BLaER1 treated with 17β-estradiol and CSF1 and Interleukin-3, amounts not matched to agents 10 nM and 100 nM (cell line): ENCODE results near the gene MAP1LC3B2.
A peak's percentile ranks its signal among the peaks of the same experiment; 100 is the strongest.

Experiments used
- H3K27ac ChIP-seq, 11 experiments: shearing (Covaris generic); formaldehyde crosslinking; 2 replicates each; pipeline ENCODE4 v1.8.1; 2022
- H3K27me3 ChIP-seq, 11 experiments: shearing (Covaris generic); formaldehyde crosslinking; 2 replicates each; pipeline ENCODE4 v1.8.1; 2022
- H3K36me3 ChIP-seq, 11 experiments: shearing (Covaris generic); formaldehyde crosslinking; 2 replicates each; pipeline ENCODE4 v1.8.1; 2022
- H3K4me1 ChIP-seq, 10 experiments: shearing (Covaris generic); formaldehyde crosslinking; 2 replicates each; pipeline ENCODE4 v1.8.1; 2022
- H3K4me2 ChIP-seq, 11 experiments: shearing (Covaris generic); formaldehyde crosslinking; 2 replicates each; pipeline ENCODE4 v1.8.1; 2022
- H3K4me3 ChIP-seq, 10 experiments: shearing (Covaris generic); formaldehyde crosslinking; 2 replicates each; pipeline ENCODE4 v1.8.1; 2022
- H3K9ac ChIP-seq, 11 experiments: shearing (Covaris generic); formaldehyde crosslinking; 2 replicates each; pipeline ENCODE4 v1.8.1; 2022
- H3K9me3 ChIP-seq, 11 experiments: shearing (Covaris generic); formaldehyde crosslinking; replicated peaks in 1 of 11; 2 replicates each; pipeline ENCODE4 v1.8.1; 2022
- H4K20me1 ChIP-seq, 11 experiments: shearing (Covaris generic); formaldehyde crosslinking; 2 replicates each; pipeline ENCODE4 v1.8.1; 2022
- Cebpa-rat ChIP-seq, 11 experiments: shearing (Covaris generic); IDR thresholded peaks; 2 replicates each; pipeline ENCODE4 v1.8.1; 2022

The MAP1LC3B2 gene

GRCh38 chr12:116601933-116602810, 43.0 kb downstream of the MAP1LC3B2 start:
- peaks cover 31 to 64% (median 56%) of the 10 kb centered on the region in 10 experiments for H3K4me1 ChIP-seq
- peak in 4 of 11 experiments; percentile 20 to 59 (median 33); a peak in 2 of 22 replicates for TF ChIP-seq Cebpa-rat (IDR thresholded peaks at IDR 0.05)
- no peaks in the 10 kb centered on the region for H3K36me3 ChIP-seq
- H3K9me3 ChIP-seq = peaks cover 0 to 23% (median 16%) of the 10 kb centered on the region in 11 experiments; a peak in 18 of 22 replicates
- H3K4me3 ChIP-seq = no peak overlapping the region
- peak overlapping the region; percentile 23 to 73 (median 54) for H3K4me2 ChIP-seq
- no peaks in the 10 kb centered on the region for H3K27me3 ChIP-seq
- H4K20me1 ChIP-seq = no peaks in the 10 kb centered on the region
- H3K27ac ChIP-seq = peak overlapping the region in 6 of 11 experiments; percentile 18 to 51 (median 20); a peak in 5 of 22 replicates
- H3K9ac ChIP-seq = no peak overlapping the region

GRCh38 chr12:116603546-116604177, 44.5 kb downstream of the MAP1LC3B2 start:
- Histone ChIP-seq H3K9ac (no peak overlapping the region), H3K9me3 (peaks cover 0 to 35% (median 27%) of the 10 kb centered on the region in 11 experiments; a peak in 20 of 22 replicates), H3K27me3 (no peaks in the 10 kb centered on the region), H3K27ac (no peak overlapping the region), H3K4me2 (peak overlapping the region in 9 of 11 experiments; percentile 3 to 30 (median 21); a peak in 7 of 22 replicates), H3K4me3 (no peak overlapping the region), H4K20me1 (no peaks in the 10 kb centered on the region), H3K4me1 (peaks cover 22 to 56% (median 50%) of the 10 kb centered on the region in 10 experiments), H3K36me3 (no peaks in the 10 kb centered on the region)
- no peak for TF ChIP-seq Cebpa-rat (IDR thresholded peaks at IDR 0.05)

GRCh38 chr12:116604178-116604895, 45.2 kb downstream of the MAP1LC3B2 start:
- Histone ChIP-seq H4K20me1 (no peaks in the 10 kb centered on the region), H3K9me3 (peaks cover 0 to 35% (median 27%) of the 10 kb centered on the region in 11 experiments; a peak in 20 of 22 replicates), H3K9ac (no peak overlapping the region), H3K36me3 (no peaks in the 10 kb centered on the region), H3K27me3 (no peaks in the 10 kb centered on the region), H3K4me2 (peak overlapping the region in 8 of 11 experiments; percentile 7 to 45 (median 24); a peak in 4 of 22 replicates), H3K27ac (no peak overlapping the region), H3K4me1 (peaks cover 21 to 56% (median 49%) of the 10 kb centered on the region in 10 experiments), H3K4me3 (no peak overlapping the region)
- TF ChIP-seq Cebpa-rat (IDR thresholded peaks at IDR 0.05) = no peak

GRCh38 chr12:116604951-116605641, 45.9 kb downstream of the MAP1LC3B2 start:
- Histone ChIP-seq H3K36me3 (no peaks in the 10 kb centered on the region), H3K4me3 (no peak overlapping the region), H3K9me3 (peaks cover 0 to 35% (median 27%) of the 10 kb centered on the region in 11 experiments; a peak in 20 of 22 replicates), H3K4me2 (peak overlapping the region in 9 of 11 experiments; percentile 10 to 53 (median 43); a peak in 14 of 22 replicates), H3K4me1 (peaks cover 27 to 56% (median 51%) of the 10 kb centered on the region in 10 experiments), H3K27me3 (no peaks in the 10 kb centered on the region), H3K9ac (no peak overlapping the region), H4K20me1 (no peaks in the 10 kb centered on the region), H3K27ac (no peak overlapping the region)
- no peak for TF ChIP-seq Cebpa-rat (IDR thresholded peaks at IDR 0.05)

GRCh38 chr12:116606397-116606796, 47.2 kb downstream of the MAP1LC3B2 start:
- no peak for TF ChIP-seq Cebpa-rat (IDR thresholded peaks at IDR 0.05)
- H3K27me3 ChIP-seq = no peaks in the 10 kb centered on the region
- no peaks in the 10 kb centered on the region for H4K20me1 ChIP-seq
- H3K9me3 ChIP-seq = peaks cover 0 to 35% (median 27%) of the 10 kb centered on the region in 11 experiments; a peak in 20 of 22 replicates
- no peak overlapping the region for H3K27ac ChIP-seq
- no peak overlapping the region for H3K9ac ChIP-seq
- peak overlapping the region in 3 of 11 experiments; percentile 22 to 45 (median 27); a peak in 3 of 22 replicates for H3K4me2 ChIP-seq
- H3K4me3 ChIP-seq = no peak overlapping the region
- H3K36me3 ChIP-seq = no peaks in the 10 kb centered on the region
- peaks cover 24 to 62% (median 50%) of the 10 kb centered on the region in 10 experiments for H3K4me1 ChIP-seq

- no peak overlapping the region for H3K27ac ChIP-seq
Observed at GRCh38 chr12:116607039-116607438, 47.9 kb downstream of the MAP1LC3B2 start.

GRCh38 chr12:116609319-116610114, 50.3 kb downstream of the MAP1LC3B2 start:
- no peaks in the 10 kb centered on the region for H4K20me1 ChIP-seq
- H3K9me3 ChIP-seq = peaks cover 0 to 35% (median 25%) of the 10 kb centered on the region in 11 experiments; a peak in 20 of 22 replicates
- no peaks in the 10 kb centered on the region for H3K27me3 ChIP-seq
- H3K36me3 ChIP-seq = no peaks in the 10 kb centered on the region
- H3K4me3 ChIP-seq = no peak overlapping the region
- H3K27ac ChIP-seq = peak overlapping the region in 10 of 11 experiments; percentile 2 to 66 (median 52); a peak in 18 of 22 replicates
- peak overlapping the region in 10 of 11 experiments; percentile 2 to 51 (median 14); a peak in 10 of 22 replicates for H3K9ac ChIP-seq
- peaks cover 13 to 47% (median 31%) of the 10 kb centered on the region in 10 experiments for H3K4me1 ChIP-seq
- no peak for TF ChIP-seq Cebpa-rat (IDR thresholded peaks at IDR 0.05)
- peak overlapping the region; percentile 19 to 64 (median 43) for H3K4me2 ChIP-seq

More at GRCh38 chr12:116607039-116607438, 47.9 kb downstream of the MAP1LC3B2 start:
- Histone ChIP-seq H3K4me3 (no peak overlapping the region), H4K20me1 (no peaks in the 10 kb centered on the region), H3K4me1 (peaks cover 18 to 58% (median 44%) of the 10 kb centered on the region in 10 experiments), H3K9ac (no peak overlapping the region), H3K36me3 (no peaks in the 10 kb centered on the region), H3K4me2 (no peak overlapping the region), H3K27me3 (no peaks in the 10 kb centered on the region), H3K9me3 (peaks cover 0 to 35% (median 27%) of the 10 kb centered on the region in 11 experiments; a peak in 20 of 22 replicates)
- TF ChIP-seq Cebpa-rat (IDR thresholded peaks at IDR 0.05) = no peak
